ENCODE data around the gene ZNF467. TPM values are rescaled to one million over a fixed set of nuclear protein-coding genes. Genes with fewer than 3 reads are reported as not detected.

ZNF467 gene
- total RNA-seq, 1 experiment from 2014 or later = not detected

DNA sequence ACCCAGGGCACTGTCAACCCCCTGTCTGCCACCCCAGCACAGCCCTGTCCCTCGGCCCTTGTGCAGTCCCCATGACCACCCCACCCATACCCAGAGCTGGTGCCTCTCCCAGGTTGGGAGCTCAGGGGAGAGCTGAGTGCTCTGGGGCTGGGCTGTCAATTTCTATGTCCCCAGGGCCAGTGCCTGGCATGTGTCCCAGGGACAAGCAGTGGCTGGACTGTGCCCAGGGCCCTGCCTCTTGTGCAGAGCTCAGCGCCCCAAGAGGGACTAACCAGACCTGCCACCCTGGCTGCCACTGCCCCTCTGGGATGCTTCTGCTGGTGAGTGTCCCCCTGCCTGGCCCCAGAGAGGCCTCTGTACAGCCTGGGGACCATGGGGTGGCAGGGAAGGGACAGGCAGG, 35.8 kb upstream of the ZNF467 start:
- no peak for DNase-seq (ENCODE audit: low read depth)

DNA sequence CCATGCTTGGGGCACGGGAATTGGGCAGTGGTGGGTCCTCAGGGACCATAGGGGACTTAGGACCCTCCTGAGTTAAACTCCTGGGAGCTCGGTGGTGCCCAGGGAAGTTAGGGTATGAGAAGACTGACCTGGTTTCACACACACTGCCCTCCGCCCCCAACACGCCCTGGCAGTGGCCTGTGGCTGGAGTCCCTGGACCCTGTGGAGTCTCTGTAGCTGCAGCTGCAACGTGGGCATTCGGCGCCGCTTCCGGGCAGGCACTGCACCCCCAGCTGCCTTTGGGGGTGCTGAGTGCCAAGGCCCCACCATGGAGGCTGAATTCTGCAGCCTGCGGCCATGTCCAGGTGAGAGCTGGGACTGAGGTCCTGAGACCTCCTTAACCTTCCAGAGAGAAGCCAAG, 34.9 kb upstream of the ZNF467 start:
- no peak for DNase-seq (ENCODE audit: low read depth)

DNA sequence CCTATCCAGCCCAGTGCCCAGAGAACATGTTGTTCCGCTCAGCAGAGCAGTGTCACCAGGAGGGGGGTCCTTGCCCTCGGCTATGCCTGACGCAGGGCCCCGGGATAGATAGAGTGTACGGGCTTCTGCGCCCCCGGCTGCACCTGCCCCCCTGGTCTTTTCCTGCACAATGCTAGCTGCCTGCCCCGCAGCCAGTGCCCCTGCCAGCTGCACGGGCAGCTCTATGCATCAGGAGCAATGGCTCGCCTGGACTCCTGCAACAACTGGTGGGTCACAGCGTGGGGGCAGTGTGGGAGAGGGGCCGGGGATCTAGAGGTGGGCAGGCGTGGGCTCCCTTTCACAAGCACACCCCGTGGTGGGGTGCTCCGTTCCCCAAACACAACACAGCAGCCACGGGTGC, 33.3 kb upstream of the ZNF467 start:
- DNase-seq (ENCODE audit: low read depth) = no peak

DNA sequence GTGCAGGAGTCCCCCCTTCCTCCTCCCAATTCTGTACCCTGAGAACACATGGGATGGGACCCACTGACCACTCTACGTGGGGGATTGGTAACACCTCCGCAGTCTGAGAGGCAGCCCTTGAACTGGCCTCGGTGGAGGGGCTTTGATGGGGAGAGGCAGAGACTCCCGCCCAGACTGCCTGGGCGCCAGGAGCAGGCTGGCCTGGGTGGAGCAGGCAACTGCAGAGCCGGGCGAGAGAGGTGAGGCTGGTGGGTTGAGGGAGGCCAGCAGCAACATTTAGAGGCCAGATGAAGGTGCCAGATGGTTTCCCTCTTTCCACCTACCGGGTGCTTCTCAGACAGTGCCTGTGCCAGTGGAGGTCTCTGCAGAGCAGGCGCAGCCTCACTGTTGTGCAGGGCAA, 30.7 kb upstream of the ZNF467 start:
- DNase-seq (ENCODE audit: low read depth) = no peak

DNA sequence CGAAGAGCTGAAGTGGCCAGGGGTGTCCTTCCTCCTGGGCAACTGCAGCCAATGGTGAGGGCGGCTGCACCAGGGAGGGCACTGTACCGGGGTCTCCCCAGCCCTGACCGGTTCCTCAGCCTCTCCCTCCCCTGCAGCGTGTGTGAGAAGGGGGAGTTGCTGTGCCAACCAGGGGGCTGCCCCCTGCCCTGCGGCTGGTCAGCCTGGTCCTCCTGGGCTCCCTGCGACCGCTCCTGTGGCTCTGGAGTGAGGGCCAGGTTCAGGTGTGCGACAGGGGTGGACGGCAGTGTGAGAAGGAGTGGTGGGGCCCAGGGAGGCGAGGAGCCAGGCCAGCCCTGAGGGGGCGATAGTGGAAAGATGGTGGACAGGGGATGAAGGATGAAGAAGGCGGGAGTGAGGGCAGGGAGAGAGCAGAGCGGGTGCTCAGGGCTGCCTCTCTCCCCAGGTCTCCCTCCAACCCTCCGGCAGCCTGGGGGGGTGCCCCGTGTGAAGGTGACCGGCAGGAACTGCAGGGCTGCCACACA, 30.2 kb upstream of the ZNF467 start:
- DNase-seq (ENCODE audit: low read depth) = no peak

DNA sequence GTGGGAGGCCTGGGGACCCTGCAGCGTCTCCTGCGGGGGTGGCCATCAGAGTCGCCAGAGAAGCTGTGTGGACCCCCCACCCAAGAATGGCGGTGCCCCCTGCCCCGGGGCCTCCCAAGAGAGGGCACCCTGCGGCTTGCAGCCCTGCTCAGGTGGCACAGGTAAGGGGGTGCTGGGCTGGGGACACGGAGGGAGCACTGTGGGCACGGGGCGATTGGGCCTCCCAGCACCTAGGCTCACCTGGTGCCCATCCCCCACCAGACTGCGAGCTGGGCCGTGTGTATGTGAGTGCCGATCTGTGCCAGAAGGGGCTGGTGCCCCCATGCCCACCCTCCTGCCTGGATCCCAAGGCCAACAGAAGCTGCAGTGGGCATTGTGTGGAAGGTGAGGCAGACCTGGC, 29.6 kb upstream of the ZNF467 start:
- no peak for DNase-seq (ENCODE audit: low read depth)

DNA sequence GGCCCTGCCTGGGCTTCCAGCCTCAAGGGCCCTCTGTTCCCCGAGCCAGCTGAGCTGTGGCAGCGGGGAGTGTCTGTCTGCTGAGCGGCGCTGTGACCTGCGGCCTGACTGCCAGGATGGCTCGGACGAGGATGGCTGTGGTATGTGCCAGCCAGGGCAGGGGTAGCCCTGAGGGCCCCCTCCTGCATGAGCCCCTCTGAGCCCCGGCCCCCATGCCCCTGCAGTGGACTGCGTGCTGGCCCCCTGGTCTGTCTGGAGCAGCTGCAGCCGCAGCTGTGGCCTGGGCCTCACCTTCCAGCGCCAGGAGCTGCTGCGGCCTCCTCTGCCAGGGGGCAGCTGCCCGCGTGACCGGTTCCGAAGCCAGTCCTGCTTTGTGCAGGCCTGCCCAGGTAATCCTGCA, 28.4 kb upstream of the ZNF467 start:
- no peak for DNase-seq (ENCODE audit: low read depth)

DNA sequence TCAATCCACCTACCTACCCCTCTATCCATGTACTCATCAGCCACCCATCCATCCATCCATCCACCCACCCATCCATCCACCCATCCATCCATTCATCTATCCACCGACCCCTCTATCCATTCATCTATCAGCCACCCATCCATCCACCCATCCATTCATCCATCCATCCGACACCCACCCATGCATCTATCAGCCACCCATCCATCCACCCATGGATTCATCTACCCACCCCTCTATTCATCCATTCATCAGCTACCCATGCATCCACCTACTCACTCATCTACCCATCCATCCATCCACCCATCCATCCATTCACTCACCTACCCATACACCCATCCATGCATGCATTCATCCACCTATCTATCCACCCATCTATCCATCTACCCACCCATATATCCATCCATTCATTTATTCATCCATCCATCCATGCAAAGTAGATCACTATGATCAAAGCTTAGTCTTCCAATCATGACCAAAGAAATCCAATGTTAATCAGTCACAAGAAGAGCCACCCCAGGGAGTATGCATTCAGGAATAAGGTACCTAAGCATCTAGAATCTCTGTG, 27.7 kb upstream of the ZNF467 start:
- no peak for DNase-seq (ENCODE audit: low read depth)

DNA sequence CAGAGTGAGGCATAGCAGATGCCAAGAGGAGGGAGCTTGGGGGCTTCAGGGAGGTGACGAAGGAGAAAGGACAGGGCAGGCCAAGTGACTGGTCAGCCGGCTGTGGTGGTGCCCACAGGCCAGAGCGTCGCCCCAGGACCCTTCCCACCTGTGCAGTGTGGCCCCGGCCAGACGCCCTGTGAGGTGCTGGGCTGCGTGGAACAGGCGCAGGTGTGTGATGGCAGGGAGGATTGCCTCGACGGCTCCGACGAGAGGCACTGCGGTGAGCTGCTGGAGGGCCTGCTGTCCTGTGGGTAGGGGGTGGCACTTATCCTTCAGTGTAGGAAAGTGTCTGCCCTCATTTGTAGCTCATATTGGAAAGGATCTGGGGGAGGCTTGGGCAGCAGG, 26.8 kb upstream of the ZNF467 start:
- DNase-seq (ENCODE audit: low read depth) = no peak

DNA sequence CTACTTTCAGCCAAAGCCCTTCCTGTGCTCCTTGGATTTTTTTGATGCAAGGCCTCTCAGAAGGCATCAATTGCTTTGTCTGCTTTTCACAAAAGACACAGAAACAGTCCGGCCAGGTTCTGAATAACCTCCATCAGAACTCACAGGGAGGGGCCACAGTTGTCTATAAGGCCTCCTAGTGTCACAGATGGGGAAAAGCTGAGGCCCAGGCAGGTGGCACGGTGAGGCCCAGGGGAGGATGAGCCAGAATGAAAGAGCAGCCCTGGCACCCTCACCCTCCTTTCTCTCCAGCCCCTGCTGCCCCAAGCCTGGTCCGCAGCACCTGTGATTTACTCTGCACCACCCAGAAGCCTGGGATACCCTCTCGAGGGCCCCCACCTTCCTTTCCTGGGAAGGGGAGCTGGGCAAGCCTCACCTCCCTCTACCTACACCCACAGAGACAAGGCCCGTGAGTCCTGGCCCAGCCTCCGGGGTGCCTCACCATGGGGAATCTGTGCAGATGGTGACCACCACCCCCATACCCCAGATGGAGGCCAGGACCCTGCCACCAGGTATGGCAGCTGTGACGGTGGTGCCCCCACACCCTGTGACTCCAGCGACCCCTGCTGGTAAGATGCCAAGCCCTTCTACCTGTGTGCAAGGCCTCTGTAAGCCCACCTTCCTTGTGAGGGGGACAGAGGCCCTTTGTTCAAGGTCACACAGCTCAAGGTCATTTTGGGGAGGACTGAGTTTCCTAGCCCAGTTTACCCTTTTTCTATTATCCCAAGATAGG, 26.2 kb upstream of the ZNF467 start:
- DNase-seq (ENCODE audit: low read depth) = no peak

DNA sequence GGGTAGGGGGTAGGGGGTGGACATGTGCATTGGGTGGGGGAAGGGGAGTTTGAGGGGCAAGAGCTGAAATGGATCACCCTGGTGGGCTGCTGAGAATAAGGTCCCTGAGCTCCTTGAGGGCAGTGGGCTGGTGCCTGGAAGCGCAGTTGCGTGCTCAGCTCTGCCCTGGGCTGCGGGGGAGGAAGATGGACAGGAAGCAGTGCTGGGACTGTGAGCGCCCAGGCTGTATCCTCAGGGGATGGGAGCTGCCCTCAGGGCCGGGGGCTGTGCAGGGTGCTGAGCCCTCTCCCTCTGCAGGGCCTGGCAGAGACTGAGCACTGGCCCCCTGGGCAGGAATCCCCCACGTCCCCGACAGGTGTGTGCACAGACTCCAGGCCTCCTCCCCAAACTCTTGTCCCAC, 24.4 kb upstream of the ZNF467 start:
- DNase-seq (ENCODE audit: low read depth) = no peak

DNA sequence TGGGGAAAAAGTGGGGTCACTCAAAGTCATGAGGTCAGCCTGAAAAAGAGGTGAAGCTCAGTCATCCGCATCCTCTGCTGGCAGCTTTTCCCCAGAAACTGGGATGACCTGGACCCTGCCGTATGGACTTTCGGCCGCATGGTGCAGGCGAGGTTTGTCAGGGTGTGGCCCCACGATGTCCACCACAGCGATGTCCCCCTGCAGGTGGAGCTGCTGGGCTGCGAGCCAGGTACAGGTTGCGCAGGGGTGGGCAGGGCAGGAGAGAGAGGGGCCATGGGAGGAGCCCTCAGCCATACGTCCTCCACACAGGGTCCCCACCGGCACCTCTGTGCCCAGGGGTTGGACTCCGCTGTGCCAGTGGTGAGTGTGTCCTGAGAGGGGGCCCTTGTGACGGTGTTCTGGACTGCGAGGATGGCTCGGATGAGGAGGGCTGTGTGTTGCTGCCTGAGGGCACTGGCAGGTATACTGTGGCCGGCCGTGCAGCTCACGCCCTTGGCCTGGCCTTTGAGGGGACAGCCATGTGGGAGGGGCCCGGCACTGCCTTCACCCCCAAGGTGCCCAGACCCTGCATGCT, 23.0 kb upstream of the ZNF467 start:
- DNase-seq (ENCODE audit: low read depth) = no peak

DNA sequence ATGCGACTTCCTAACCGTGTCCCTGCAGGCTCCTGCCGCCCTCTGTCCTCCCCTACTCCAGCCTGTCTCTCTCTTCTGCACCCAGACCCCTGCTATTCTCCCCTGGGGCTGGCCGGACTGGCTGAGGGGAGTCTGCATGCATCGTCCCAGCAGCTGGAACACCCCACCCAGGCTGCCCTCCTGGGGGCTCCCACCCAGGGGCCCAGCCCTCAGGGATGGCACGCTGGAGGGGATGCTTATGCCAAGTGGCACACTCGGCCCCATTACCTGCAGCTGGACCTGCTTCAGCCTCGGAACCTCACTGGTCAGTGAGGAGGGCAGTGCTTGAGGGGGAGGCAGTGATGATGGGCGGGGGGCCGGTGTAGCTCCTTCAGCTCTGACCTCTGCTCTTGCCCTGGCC, 21.7 kb upstream of the ZNF467 start:
- DNase-seq (ENCODE audit: low read depth) = no peak

DNA sequence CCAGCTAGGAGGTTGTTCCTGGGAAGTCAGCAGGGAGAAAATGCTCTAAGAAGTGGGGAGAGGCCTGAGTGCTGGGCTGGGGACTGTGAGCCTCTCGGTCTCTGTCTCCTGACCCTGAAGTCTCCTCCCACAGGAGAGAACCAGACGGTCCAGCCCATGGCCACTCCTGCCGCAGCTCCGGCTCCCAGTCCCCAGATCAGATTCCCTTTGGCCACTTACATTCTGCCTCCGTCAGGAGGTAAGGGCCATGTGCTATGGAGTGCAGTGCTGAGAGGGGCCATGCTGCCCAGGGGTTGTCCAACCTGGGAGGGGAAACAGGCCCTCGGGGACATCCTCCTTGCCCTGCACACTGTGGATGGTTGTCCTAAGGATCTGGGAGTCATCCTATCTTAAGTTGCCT, 21.3 kb upstream of the ZNF467 start:
- no peak for DNase-seq (ENCODE audit: low read depth)

DNA sequence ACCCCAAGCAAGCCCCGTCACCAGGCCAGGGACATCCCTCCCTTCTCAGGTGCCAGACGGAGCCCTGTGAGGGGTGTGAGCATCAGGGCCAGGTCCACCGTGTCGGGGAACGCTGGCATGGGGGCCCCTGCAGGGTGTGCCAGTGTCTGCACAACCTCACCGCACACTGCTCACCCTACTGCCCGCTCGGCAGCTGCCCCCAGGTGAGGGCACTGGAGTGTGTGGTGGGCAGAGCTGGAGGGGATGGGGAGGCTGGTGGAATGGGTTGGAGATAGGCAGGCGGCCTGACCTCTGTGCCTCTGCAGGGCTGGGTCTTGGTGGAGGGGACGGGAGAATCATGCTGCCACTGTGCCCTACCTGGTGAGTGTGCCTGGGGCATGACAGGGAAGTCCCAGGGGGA, 19.9 kb upstream of the ZNF467 start:
- DNase-seq (ENCODE audit: low read depth) = no peak

DNA sequence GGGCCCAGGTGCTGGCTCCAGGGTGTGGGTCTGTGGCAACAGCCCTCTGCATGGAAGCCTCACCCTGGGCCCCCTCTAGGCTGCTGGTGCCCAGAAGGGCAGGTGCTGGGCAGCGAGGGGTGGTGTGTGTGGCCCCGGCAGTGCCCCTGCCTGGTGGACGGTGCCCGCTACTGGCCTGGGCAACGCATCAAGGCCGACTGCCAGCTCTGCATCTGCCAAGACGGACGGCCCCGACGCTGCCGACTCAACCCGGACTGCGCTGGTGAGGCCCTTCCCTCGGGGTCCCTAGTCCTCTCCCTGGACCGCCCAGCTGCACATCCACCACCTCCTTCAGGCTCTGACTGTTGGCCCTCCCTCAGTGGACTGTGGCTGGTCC, 18.8 kb upstream of the ZNF467 start:
- no peak for DNase-seq (ENCODE audit: low read depth)

DNA sequence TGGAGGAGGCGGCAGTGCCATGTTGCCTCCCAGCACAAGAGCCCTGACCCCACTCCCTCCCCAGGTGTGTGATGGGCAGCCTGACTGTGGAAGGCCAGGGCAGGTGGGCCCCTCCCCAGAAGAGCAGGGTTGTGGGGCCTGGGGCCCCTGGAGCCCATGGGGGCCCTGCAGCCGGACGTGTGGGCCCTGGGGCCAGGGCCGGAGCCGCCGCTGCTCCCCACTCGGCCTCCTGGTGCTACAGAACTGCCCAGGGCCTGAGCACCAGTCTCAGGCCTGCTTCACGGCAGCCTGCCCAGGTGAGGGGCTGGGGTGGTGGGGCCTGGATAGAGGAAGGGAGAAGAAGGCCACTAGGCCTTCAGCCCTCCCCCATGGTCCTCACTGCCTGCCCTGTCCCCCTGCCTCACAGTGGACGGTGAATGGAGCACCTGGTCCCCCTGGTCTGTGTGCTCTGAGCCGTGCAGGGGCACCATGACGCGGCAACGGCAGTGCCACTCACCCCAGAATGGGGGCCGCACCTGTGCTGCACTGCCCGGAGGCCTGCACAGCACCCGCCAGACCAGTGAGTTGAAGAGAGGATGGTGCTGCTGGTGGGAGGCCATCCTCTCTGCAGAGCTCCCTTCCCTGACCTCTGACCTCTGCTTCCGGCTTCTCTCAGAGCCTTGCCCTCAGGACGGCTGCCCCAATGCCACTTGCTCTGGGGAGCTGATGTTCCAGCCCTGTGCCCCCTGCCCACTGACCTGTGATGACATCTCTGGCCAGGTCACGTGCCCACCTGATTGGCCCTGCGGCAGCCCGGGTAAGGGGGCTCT, 18.2 kb upstream of the ZNF467 start:
- no peak for DNase-seq (ENCODE audit: low read depth)

DNA sequence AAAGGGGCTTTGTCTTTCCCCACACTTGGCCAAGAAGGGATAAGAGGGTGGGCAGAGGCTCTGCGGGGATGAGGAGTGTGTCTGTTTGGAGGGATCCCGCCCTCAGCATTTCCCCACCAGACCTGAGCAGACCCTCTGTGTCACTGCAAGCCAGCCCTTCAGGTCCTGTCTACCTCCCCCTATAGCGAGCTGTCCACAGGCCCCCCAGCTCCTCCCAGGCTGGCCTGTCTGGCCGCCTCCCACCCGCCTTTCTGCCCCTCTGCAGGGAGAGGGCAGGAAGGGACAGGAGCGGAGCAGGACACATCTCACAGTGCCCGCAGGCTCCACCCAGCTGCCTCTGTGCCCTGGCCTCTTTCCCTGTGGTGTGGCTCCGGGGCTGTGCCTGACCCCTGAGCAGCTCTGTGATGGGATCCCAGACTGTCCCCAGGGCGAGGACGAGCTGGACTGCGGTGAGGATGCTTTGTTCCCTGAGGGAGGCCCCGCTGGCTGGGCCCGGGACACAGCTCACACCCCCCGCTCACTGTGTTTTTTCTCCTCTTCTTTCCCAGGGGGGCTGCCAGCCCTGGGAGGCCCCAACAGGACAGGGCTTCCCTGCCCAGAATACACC, 17.5 kb upstream of the ZNF467 start:
- no peak for DNase-seq (ENCODE audit: low read depth)

DNA sequence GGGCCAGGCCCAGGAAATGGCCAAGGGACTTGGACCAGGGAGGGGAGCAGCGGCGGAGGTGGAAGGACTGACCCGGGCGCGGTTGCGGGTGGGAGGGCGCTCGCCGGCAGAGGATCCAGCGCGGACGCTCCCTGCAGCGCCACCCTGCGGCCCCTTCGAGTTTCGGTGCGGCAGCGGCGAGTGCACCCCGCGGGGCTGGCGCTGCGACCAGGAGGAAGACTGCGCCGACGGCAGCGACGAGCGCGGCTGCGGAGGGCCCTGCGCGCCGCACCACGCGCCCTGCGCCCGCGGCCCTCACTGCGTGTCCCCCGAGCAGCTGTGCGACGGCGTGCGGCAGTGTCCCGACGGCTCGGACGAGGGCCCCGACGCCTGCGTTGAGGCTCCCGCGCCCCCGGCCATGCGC, 16.8 kb upstream of the ZNF467 start:
- DNase-seq (ENCODE audit: low read depth) = no peak

DNA sequence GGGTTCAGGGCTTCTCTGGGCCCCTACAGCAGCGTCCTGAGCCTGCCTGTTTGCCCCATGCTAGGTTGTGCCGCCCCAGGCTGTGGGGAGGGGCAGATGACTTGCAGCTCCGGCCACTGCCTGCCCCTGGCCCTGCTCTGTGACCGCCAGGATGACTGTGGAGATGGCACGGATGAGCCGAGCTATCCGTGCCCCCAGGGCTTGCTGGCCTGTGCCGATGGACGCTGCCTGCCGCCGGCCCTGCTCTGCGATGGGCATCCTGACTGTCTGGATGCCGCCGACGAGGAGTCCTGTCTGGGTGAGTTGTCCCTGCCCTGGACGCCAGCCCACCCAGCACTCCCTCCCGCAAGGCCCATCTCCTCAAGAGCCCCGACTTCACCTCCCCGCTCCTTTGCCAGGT, 15.7 kb upstream of the ZNF467 start:
- DNase-seq (ENCODE audit: low read depth) = no peak

DNA sequence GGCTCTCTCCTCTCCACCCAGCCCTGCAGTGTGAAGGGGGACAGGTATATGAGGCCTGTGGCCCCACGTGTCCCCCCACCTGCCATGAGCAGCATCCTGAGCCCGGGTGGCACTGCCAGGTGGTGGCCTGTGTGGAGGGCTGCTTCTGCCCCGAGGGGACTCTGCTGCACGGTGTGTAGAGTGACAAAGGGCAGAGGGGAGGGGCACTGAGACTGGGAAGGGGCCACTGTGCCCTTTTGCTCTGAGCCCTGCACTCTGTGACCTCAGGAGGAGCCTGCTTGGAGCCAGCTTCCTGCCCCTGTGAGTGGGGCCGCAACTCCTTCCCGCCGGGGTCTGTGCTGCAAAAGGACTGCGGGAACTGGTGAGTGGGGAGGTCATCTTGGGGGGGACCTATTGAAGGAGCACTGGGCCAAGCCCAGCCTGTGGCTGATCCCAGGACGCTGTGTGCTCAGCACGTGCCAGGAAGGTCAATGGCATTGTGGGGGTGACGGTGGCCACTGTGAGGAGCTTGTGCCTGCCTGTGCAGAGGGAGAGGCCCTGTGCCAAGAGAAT, 15.0 kb upstream of the ZNF467 start:
- no peak for DNase-seq (ENCODE audit: low read depth)

Data from LHCN-M2 (cell line).